ENCODE results near the gene FBXW7.

DNA sequence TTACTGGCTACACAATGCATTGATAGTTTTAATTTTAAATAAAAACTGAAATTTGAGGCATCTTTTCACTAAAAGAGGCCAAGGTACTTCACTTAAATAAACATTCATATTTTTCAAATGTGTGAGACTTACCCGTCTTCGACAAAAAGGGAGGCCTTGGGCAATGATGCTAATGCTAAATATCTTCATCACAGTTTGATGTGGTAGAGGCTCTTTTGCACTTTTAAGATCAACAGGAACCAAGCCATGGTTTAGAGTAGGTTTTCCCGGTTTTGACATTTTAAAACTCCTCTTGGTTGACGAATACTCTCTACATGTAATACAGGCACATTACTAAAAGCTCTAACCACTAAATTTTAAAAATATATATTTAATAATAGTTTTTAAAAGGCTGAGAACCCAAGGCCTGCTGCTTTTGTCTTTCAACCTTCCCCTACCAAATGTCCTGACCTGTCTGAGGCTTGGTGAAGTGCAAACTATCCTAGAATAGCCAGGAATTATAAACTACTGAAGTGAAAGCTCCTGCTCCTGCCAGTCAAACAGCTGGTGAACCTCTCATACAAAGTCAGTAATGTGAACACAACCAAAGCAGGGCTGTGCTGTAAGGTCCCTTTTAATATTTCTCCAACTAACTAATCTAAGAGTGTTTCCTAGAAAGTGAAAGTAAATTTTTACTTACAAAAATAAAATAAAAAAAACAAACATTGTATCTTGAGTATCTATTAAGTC lies 153.7 kb downstream of the FBXW7 start:
- TF ChIP-seq JUN (IDR thresholded peaks at IDR 0.05; ENCODE audit: low read depth, low read length) (no peak), SRF (IDR thresholded peaks at IDR 0.05; ENCODE audit: low read depth, low read length) (no peak), JUND (IDR thresholded peaks at IDR 0.05; ENCODE audit: low read length) (no peak), EP300 (IDR thresholded peaks at IDR 0.05; ENCODE audit: borderline replicate concordance in 1 of 2, low read depth in 2 of 2, low read length in 2 of 2) (no peak), BRCA1 (IDR thresholded peaks at IDR 0.05; ENCODE audit: low read depth, low read length) (no peak), HDAC6 (IDR thresholded peaks at IDR 0.05; ENCODE audit: low read depth, low read length) (no peak), GABPA (IDR thresholded peaks at IDR 0.05; ENCODE audit: borderline replicate concordance, insufficient read depth, low read length) (no peak), BACH1 (IDR thresholded peaks at IDR 0.05; ENCODE audit: low read length) (no peak), MAFK (IDR thresholded peaks at IDR 0.05; ENCODE audit: low read depth, low read length) (no peak), POLR2A (IDR thresholded peaks at IDR 0.05; ENCODE audit: control extremely low read depth in 1 of 2, low read depth in 2 of 2, low read length in 2 of 2) (no peak)
- TF ChIP-seq, protein P1, sequence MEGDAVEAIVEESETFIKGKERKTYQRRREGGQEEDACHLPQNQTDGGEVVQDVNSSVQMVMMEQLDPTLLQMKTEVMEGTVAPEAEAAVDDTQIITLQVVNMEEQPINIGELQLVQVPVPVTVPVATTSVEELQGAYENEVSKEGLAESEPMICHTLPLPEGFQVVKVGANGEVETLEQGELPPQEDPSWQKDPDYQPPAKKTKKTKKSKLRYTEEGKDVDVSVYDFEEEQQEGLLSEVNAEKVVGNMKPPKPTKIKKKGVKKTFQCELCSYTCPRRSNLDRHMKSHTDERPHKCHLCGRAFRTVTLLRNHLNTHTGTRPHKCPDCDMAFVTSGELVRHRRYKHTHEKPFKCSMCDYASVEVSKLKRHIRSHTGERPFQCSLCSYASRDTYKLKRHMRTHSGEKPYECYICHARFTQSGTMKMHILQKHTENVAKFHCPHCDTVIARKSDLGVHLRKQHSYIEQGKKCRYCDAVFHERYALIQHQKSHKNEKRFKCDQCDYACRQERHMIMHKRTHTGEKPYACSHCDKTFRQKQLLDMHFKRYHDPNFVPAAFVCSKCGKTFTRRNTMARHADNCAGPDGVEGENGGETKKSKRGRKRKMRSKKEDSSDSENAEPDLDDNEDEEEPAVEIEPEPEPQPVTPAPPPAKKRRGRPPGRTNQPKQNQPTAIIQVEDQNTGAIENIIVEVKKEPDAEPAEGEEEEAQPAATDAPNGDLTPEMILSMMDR (IDR thresholded peaks at IDR 0.05; ENCODE audit: control extremely low read depth in 1 of 3, insufficient read depth in 1 of 3, low read depth in 1 of 3, low read length in 3 of 3) = no peak
- TF ChIP-seq, protein P2, sequence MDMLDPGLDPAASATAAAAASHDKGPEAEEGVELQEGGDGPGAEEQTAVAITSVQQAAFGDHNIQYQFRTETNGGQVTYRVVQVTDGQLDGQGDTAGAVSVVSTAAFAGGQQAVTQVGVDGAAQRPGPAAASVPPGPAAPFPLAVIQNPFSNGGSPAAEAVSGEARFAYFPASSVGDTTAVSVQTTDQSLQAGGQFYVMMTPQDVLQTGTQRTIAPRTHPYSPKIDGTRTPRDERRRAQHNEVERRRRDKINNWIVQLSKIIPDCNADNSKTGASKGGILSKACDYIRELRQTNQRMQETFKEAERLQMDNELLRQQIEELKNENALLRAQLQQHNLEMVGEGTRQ (IDR thresholded peaks at IDR 0.05; ENCODE audit: low read length) = no peak
